Right atrium auricular region (tissue), 2 donors: ENCODE results near the gene KRTAP10-2. TPM values are rescaled to one million over a fixed set of nuclear protein-coding genes. Genes with fewer than 3 reads are reported as not detected.

ENCODE experiments used
- DNase-seq: peaks from one replicate; pipeline ENCODE4 v3.0.0-alpha.2; 2019; ENCODE audit warnings: low spot score
- H3K27ac ChIP-seq, 2 donors: fragments of 200-600 bp; sonication (generic); 1 replicate in 1 of 2; 2 replicates in 1 of 2; pipeline ENCODE4 v1.5.1; 2016 to 2019
- H3K27me3 ChIP-seq, 2 donors: fragments of 200-600 bp; sonication (generic); one replicate each; pipeline versions ENCODE4 v1.5.1 to v1.6.0; 2017 to 2019
- H3K36me3 ChIP-seq: fragments of 200-600 bp; sonication (generic); one replicate; pipeline ENCODE4 v1.5.1; 2016
- H3K4me1 ChIP-seq, 2 donors: fragments of 200-600 bp; sonication (generic); one replicate each; pipeline versions ENCODE4 v1.5.1 to v1.6.0; 2017 to 2019
- H3K4me3 ChIP-seq, 2 donors: fragments of 200-600 bp; sonication (generic); 1 replicate in 1 of 2; 2 replicates in 1 of 2; pipeline ENCODE4 v1.5.1; 2017 to 2019; ENCODE audit warnings: mild to moderate bottlenecking in 1 of 2, moderate library complexity in 1 of 2
- H3K9me3 ChIP-seq, 2 donors: fragments of 200-600 bp; sonication (generic); one replicate each; pipeline ENCODE4 v1.5.1; 2019
- CTCF ChIP-seq, 2 donors: fragments of 200-600 bp; sonication (generic); IDR thresholded peaks; one replicate each; pipeline ENCODE4 v1.5.1; 2019; ENCODE audit warnings: antibody characterized with exemption in 2 of 2
- total RNA-seq, 2 donors: library from RNA; depleted of rRNA; stranded (reverse); fragments of >200 nt; gene quantifications; one replicate each; pipeline ENCODE4 v1.1.0, GENCODE V29; 2016

KRTAP10-2 gene
- total RNA-seq, 2 donors from 2014 or later = not detected

- H3K27me3 ChIP-seq = no peaks in the 10 kb centered on the region
- no peaks in the 10 kb centered on the region for H3K4me1 ChIP-seq
- TF ChIP-seq CTCF (IDR thresholded peaks at IDR 0.05) = no peak
- no peak for DNase-seq
- H3K36me3 ChIP-seq = no peaks in the 10 kb centered on the region
- peaks cover 0 to 6% of the 10 kb centered on the region in 2 donors for H3K9me3 ChIP-seq
- no peak overlapping the region for H3K27ac ChIP-seq
- H3K4me3 ChIP-seq = no peak overlapping the region
These were observed 17.0 kb upstream of the KRTAP10-2 start for GRCh38 chr21:44568261-44568660.

GRCh38 chr21:44567481-44568171 is 16.3 kb upstream of the KRTAP10-2 start:
- DNase-seq = no peak
- H3K36me3 ChIP-seq = no peaks in the 10 kb centered on the region
- H3K4me3 ChIP-seq = no peak overlapping the region
- H3K9me3 ChIP-seq = peaks cover 0 to 6% of the 10 kb centered on the region in 2 donors
- no peaks in the 10 kb centered on the region for H3K4me1 ChIP-seq
- H3K27me3 ChIP-seq = no peaks in the 10 kb centered on the region
- no peak for TF ChIP-seq CTCF (IDR thresholded peaks at IDR 0.05)
- no peak overlapping the region for H3K27ac ChIP-seq

- Histone ChIP-seq H3K27ac (no peak overlapping the region), H3K36me3 (no peaks in the 10 kb centered on the region), H3K9me3 (peaks cover 0 to 3% of the 10 kb centered on the region in 2 donors), H3K4me3 (no peak overlapping the region), H3K4me1 (no peaks in the 10 kb centered on the region), H3K27me3 (no peaks in the 10 kb centered on the region)
- DNase-seq = no peak
- no peak for TF ChIP-seq CTCF (IDR thresholded peaks at IDR 0.05)
These were observed 15.1 kb upstream of the KRTAP10-2 start for GRCh38 chr21:44566403-44566802.

GRCh38 chr21:44564886-44565598 is 13.7 kb upstream of the KRTAP10-2 start:
- no peak overlapping the region for H3K27ac ChIP-seq
- no peaks in the 10 kb centered on the region for H3K27me3 ChIP-seq
- H3K9me3 ChIP-seq = no peaks in the 10 kb centered on the region
- no peak for TF ChIP-seq CTCF (IDR thresholded peaks at IDR 0.05)
- H3K4me1 ChIP-seq = no peaks in the 10 kb centered on the region
- H3K4me3 ChIP-seq = no peak overlapping the region
- no peaks in the 10 kb centered on the region for H3K36me3 ChIP-seq
- DNase-seq = no peak

- Histone ChIP-seq H3K9me3 (peaks cover 0 to 5% of the 10 kb centered on the region in 2 donors), H3K4me1 (no peaks in the 10 kb centered on the region), H3K4me3 (no peak overlapping the region), H3K27ac (no peak overlapping the region), H3K36me3 (no peaks in the 10 kb centered on the region), H3K27me3 (no peaks in the 10 kb centered on the region)
- no peak for TF ChIP-seq CTCF (IDR thresholded peaks at IDR 0.05)
- DNase-seq = no peak
These were observed 12.8 kb upstream of the KRTAP10-2 start for GRCh38 chr21:44564099-44564498.
